HG02678 (cell line): ENCODE results near the gene FSTL4.
"Not testable (repeated sequence)": the region's sequence is repeated elsewhere in the genome, so short reads cannot be mapped to it uniquely, and the experiment has no call there.

Source experiments
- ATAC-seq: cut with Tn5 transposase; IDR thresholded peaks from one replicate; pipeline ENCODE4 v1.9.1; 2021; ENCODE audit warnings: mild to moderate bottlenecking, moderate library complexity; ENCODE audit not compliant: unreplicated experiment

FSTL4 gene

DNA sequence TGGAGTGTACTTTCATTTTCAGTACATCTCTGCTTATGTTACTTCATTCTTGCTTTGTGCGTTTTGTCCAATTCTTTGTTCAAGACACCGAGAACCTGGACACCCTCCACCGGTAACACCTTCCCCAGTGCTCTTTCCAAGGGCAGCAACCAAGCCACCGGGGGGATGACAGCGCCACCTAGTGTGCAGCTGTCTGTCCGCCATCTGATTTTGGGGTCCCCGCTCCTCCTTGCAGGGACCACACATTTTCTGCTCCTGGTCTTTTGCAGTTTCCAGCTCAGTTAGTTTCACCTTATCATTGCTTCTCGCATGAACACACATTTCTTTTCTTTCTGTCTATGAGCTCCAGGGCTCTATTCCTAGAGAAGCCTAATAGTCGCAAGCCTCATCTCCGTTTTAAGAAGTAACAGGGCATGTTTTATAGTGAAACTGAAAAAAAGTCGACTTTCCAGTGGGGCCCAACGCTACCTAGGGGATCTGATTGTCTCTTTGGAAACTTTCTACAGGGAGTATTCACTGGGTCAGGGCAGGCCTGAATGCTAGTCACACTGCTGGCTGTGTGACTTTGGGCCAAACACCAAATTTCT lies 152.1 kb downstream of the FSTL4 start:
- no peak for ATAC-seq

DNA sequence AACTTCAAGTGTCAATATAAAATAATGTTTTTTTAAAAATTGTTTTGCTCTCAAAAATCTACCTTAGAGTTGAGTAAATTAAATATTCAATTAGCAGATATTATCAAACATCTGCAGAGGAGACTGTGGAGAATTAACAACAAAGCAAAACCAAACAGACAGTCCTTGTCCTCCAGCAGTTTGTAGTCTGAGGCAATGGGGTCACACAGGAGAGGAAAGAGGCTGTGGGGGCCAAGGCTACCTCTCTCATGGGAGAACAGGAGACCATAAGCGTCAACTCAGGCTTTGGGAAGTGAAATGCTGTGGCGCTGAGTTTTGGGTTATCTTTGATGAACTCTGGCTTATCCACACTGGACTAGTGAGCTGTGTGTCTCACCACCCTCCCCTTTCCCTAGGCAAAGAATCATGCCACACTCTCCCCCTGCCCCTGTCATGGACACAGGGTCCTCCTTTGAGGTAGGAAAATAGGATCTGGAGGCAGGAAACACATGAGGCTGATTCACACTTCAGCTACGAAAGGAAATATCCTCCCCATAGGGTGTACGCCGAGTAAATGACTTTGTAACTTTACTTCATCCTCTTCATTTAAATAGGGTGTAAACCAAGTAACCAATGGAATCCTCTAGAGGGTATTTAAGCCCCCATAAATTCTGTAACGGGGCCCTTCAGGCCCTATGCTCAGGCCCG lies 152.7 kb downstream of the FSTL4 start:
- ATAC-seq = no peak

DNA sequence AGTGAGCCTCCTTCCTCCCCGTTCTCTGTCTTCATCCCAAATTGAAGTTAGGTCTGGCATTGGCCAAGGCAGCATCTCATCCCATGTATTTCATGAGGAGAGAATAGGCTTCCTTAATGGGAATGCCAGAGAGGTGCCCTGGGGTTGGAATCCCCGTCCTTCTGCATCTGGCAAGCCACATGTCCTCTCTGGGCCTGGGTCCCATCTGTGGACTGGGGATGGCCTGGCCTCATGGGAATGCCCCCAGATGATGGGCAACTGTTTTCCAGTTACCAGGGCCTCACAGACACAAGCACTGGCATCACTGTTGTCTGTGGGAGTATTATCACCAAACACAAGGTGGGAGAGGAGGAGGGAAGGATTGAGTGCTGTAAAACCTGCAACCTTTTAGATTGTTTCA lies 153.9 kb downstream of the FSTL4 start:
- no peak for ATAC-seq

DNA sequence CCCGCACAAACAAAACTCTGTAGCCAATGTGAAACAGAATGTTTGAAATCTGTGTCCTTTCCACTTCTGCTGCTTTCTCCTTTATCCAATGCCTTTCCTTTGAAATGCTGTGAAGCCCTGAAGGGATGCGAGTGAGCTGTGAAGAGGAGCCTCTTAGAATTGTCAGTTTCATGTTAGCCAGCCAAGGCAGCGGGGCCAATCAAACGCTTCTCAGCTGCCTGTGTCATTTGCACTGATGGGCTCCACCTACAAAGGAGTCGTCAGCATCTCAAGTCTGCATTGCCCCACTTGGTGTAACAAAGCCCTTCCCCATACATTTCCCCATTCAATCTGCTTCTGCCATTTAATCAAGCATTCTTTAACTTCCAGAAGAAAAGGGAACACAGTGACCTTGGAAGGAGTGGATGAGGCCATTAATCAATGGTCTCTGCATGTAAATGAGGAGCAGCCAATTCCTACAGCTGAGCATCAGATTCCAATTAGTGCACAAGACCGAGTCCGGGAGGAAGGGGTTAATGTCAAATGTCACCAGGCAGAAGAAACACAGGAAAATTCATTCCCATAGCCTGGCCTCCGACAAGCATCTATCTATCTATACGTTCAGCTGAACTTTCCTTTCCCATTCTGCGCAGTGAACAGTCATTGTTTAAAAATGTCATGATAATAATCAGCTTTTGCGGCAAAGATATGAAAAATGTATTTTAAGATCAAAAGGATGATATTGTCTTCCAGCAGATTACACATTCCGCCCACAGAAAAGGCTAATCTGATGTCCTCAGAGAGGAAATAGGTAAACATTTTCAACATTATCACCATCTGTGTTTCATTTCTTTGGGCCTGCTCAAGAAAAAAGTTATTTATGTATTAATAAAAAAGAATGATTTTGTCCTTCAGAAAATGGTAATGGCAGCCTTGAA lies 154.6 kb downstream of the FSTL4 start:
- no peak for ATAC-seq

DNA sequence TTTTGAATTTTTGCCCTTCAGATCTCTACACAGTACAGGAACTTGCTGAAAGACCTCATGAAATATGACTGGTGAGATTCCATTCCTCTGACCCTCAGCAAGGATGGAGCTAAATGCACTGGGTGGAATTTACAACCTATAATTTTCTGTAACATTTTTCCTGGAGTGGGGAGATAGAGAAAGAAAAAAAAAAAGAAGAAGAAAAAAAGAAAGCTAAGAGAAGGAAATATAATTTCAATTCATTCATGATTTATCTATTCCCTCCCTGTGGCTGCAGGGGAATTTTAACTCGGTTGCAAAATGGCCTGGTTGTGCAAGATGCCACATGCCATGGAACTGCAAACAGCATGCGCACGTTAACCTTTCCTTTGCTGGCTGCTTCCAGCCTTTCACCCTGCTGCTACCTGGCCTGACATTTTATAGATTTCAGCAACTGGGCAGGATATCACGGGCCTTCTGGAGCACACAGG lies 155.4 kb downstream of the FSTL4 start:
- ATAC-seq = no peak

DNA sequence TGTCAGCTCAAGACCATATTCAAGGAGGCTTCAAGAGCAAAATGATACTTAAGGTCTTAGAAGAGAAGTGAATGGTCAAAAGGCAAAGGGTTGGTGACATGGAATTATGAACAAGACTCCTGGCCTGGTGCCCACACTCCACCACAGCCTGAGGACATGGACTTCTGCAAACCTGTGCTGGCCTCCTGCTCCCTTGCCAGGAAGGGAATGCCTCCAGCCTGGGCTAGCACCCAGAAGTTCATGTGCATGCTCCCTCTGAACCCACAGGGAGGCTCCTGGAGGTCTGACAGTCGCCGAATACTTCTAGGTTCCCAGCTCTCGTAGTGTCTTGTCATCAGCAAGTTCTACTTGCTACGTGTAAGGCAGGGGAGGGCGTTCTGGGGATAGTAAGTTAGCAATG lies 156.7 kb downstream of the FSTL4 start:
- no peak for ATAC-seq

DNA sequence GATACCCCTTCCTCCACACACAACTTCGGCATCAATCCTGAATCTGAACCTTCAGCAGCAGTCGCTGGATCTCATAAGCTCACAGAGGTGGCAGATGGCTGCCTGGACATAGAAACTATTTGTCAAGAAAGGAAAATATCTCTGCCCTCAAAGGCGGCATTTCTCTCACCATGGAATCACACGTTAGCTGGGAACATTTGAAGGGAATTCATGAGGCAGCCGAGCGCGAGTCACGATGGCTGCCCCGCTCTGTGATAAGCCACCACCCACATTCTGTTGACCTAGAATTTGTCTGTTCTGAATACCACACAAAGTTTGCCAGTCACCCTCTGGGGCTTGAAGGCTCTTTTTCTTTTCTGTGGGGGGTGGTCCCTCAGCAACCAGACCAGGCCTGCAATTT lies 157.9 kb downstream of the FSTL4 start:
- no peak for ATAC-seq

DNA sequence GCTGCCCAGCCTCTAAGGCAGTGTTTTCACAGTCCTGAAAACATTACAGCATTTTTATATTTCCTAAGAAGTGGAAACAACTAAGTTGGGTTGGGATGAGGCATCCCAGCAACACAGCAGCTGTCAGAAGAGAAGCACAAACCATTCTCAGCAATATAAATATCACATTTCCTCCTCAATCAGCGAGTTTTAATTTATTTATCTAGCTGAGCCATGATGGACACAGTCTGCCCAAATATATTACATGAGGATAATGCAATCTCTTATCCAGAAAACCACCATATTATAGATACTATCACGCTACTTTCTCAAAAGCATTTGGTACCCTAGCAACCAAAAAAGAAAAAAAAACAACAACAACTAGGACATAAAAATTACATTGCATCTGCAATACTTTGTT lies 158.5 kb downstream of the FSTL4 start:
- no peak for ATAC-seq

DNA sequence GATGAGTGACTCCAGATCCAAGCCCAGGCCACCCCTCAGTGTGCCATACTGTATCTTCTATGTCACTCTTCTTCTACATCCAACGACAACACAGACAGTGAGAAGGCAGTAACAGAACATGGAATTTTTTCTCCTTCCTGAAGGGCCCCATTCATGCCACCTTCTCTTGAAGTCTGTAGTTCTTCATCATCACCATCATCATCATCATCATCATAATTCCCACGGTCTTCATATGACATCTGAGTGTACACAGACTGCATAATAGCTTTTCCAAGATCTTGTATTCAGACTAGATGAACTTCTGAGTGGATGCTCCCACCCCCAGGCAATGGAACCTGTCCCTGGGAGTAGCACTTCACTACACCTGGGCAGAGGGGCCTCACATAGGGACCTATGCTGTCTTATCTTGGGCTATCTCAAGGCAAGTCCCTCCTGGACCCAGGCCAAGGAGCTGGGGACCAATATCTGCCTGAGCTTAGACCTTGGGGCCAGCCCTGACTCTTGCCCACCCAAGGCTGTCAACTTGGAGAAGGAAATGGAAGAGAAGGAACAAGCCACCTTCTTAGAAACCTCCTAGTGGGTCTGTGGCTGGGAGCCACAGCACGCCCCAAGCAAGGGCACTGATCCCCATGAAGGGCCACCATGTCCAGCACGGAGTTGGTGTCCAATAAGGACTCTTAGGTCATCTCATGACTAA lies 159.1 kb downstream of the FSTL4 start:
- ATAC-seq = no peak

DNA sequence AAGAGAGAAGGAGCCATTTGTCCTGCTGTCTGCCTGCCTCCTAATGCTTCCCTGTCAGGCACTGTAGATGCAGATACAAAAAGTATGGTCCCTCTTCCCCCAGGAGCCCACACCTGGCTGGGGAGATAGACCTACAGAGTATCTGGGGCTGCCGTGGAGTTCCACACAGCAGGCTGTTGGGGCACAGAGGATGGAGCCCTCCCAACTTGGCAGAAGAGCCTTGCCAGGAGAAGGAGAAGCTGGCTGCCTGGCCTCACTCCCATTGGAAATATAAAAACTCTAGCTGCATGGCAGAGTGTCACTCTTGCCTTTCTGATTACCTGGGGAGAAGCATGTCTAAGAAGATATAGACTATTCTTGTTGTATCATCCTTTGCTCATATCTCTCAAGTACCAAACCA lies 160.4 kb downstream of the FSTL4 start:
- ATAC-seq = no peak

DNA sequence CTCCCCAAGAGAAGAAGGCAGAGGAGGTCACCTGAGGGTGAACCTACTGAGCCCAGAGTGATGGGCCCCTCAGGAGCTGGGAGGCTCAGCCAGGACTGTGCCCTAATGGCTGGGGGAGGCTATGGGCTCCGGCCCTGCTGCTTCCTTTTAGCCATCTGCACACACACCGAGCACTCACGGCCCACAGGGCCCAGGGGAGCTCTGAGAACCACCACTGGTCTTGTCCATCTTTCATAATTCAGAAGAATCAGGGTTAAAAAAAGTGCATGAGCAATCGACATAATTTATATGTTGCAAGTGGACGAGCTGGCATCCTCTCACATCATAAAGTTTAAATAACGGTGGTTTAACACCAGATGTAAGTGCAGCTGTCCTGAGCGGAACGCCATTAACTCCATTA lies 162.1 kb downstream of the FSTL4 start:
- no peak for ATAC-seq

DNA sequence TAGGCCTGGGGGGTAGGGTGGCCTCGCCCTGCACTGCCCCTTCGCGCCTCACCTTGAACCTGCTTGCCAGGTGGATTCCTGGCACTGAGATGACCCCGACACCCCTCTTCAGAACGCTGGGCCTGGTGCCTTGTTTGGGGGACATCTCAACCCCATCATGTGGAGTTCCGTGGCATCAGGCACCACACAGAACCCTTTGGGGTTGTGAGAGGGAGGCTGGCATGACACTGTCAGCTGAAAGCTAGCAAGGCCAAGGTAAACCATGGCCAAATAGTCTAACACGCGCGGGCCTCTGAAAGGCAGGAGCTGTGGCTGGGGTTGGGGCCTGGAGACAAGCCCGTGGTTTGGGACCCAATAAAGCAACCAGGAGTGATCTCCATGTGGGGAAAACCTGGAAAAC lies 163.2 kb downstream of the FSTL4 start:
- ATAC-seq = no peak

DNA sequence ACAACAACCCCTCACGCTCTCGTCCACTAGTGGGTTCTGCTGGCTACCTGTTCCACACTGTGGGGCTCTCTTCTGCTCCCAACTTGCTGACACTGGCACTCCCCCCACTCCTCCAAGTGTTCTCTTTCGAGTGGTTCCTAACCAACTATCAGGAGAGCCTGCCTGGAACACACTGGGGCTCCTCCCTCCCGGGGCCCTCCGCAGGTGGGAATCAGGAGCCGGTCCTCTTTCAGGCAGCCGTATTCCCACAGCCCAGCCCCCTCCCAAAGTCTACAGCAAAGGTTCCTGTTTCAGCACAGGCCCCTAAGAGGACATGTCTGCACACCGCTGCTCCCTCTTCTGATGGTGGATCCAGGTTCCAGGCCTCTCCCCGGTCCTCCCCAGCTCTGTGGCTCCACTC lies 165.9 kb downstream of the FSTL4 start:
- no peak for ATAC-seq

DNA sequence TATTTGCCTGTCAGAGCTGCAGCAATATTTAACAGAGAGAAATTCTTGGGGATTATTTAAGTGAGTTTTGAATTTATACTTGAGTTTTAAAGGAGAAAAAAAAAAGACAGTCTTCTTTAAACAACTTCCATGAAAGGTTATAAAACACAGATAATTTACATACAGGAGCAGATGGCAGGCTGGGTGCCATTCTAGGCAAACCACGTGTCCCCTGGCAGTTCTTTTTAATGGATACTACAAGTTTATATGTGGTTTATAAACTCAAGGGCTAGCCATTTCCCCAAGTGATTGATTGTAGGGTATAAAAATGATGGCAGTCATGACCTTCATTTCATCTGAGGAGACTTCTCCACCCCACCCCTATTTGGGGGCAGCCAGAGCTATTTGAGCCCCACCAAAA lies 166.6 kb downstream of the FSTL4 start:
- no peak for ATAC-seq

DNA sequence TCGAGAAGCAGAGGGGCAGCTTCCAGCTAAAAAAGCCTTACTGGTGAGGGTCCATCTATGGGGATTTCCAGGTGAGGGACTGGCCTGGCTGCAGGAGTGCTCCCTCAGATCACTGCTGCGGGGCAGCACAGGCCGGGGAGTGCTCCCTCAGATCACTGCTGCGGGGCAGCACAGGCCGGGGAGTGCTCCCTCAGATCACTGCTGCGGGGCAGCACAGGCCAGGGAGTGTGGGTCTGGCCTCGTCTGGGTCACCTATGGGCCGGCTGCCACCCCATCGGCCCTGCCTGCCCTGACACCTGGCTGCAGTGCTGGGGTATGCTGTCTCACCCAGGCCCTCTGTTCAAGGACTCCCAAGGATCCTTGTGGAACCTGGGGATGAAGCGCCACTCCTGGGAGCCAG lies 167.1 kb downstream of the FSTL4 start:
- ATAC-seq = not testable (repeated sequence)

DNA sequence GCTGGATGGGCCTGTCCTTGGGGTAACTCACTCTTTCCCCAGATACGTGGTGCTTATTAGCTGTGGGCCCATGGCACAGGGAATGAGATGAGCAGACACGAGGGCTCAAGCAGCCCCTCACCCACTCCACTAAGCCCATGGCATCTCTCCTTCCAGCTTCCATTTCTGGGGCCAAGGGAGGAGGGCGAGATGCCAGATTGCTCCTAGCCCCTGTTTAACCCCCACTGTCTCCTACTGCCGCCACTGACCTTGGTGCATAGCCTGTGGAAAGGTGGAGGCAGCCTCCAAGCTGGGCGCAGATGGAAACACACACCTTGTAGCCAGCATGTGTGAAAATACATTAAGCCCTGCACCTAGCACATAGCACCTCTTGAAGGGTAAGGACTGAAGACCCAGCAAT lies 167.6 kb downstream of the FSTL4 start:
- no peak for ATAC-seq

DNA sequence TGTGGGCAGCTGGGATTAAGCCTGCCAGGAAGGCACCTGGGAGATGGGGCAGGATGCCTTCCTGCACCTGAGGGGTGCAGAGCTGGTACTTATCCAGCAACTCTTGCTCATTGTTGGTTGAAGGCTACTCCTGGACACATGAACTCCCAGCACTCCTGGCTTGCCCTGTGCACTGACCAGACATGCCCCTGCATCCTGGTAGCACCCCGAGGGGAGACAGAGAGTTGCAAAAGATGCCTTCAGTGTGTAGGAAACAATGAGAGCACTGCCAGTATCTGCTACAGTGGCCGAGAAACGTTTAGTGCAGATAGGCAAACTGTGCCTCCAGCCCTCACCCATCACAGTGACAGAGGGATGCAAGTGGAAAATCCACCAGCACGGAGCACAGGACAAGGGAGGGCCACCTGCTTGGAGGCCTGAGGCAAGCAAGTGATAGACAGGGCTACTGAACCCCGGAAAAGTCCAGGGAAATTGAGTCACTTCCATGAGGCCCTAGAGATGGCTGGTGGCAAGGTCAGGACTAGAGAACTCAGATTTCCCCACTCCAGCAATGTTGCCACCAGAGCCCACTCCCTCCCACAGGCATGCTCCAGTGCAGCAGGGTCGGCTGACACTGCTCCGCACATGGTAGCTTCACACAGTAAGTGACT lies 171.1 kb downstream of the FSTL4 start:
- no peak for ATAC-seq

DNA sequence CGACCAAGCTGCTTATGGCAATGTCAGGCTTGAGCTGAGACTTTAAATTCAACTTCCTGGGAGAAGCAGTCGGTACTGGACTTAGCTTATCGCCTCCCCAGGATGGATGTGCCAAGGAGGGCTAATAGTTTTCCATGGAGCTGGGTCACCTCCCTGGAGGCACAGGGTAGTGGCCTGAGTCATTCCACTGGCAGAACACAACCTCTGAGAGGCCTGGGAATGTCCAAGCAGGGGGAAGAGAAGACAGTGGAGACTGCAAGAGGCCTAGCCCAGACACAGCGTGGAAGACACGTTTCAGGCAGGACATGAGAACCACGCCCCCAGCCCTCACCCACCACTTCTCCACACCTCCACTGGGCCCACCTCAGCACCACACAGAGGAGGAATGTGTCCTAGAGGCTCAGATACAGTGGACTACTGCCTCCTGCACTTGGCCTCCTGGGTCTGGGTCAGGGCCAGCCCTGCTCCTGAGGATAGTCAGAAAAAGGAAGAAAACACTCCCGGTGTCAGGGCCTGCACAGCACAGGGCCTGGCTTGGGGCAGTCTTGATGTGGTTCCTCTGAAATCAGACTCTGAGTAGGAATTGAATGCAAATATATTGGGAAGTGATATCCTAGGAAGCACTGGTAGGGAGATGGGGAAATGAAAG lies 171.8 kb downstream of the FSTL4 start:
- ATAC-seq = no peak

DNA sequence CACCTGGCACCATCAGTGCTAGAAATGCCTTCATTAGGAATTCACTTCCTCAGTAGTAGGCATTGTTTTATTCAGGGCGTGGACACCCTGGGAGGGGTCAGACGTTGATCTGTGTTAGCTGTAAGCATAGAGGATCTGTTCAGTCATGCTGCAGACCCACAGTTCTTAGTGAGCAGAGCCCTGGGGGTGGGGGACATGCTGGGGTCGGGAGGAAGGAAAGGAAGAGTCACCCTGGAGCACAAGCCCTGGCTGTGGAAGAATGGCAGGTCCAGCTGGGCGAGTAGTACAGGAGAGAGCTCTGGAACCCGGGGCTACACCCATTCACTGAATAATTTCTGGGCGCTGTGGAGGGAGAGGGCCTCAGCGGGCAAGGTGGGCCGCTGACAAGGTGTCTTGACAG lies 172.5 kb downstream of the FSTL4 start:
- no peak for ATAC-seq

DNA sequence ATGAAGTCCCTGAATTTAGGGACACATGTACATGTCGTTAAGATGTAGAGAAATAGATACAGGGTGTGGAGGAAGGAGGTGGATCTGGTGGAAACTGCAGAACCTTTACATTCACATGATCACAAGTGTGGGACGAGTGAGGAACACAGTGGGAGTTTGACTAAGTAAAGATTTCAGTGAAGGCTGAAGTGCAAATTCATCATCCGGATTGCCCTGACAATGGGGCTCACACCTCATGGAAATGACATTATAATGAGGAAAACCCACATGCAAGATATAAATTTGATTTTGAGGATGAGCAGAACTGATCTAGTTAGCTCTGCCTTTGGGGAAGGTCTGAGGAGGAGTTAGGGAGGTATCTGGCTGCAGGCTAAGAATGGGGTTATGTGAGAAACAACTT lies 173.9 kb downstream of the FSTL4 start:
- ATAC-seq = no peak
